BJ (cell line): Measurements from ENCODE around the gene CILP. TPM values are rescaled to one million over a fixed set of nuclear protein-coding genes. Genes with fewer than 3 reads are reported as not detected.
A peak's percentile ranks its signal among the peaks of the same experiment; 100 is the strongest.

Experiments used
- CTCF ChIA-PET: fragments of 350-600 bp; formaldehyde crosslinking; extraction: SDS; loops from one replicate; lab custom pipeline; 2021; ENCODE audit warnings: antibody characterized with exemption, inconsistent platforms; lab: Yijun Ruan, JAX
- POLR2A ChIA-PET: fragments of 300-600 bp; sonication (Branson Sonifier 250); formaldehyde crosslinking; extraction: SDS; loops from one replicate; lab custom pipeline; 2021; ENCODE audit warnings: antibody characterized with exemption; lab: Charles Lee
- DNase-seq: peaks from one replicate; pipeline ENCODE4 v3.0.0-alpha.2; 2011; ENCODE audit warnings: low read depth
- H3K27me3 ChIP-seq: 2 replicates; pipeline ENCODE4 v1.6.0; 2011; ENCODE audit warnings: low read length; ENCODE audit not compliant: control insufficient read depth, insufficient read depth
- H3K36me3 ChIP-seq: 2 replicates; pipeline ENCODE4 v1.5.1; 2011; ENCODE audit warnings: low read length; ENCODE audit not compliant: control insufficient read depth, insufficient read depth
- H3K4me3 ChIP-seq: 2 replicates; pipeline ENCODE4 v1.5.1; 2011; ENCODE audit warnings: low read depth, mild to moderate bottlenecking, control low read depth, low read length
- CTCF ChIP-seq: IDR thresholded peaks from 2 replicates; pipeline ENCODE4 v1.5.1; 2011; ENCODE audit warnings: low read depth, mild to moderate bottlenecking, control low read depth, inconsistent platforms, low read length, moderate library complexity; ENCODE audit not compliant: insufficient read depth
- polyA plus RNA-seq: library from polyadenylated mRNA; depleted of rRNA; stranded (reverse); fragments of >200 nt; gene quantifications from 2 replicates; pipeline ENCODE4 v1.2.3, GENCODE V29; 2011

The CILP gene
- polyA plus RNA-seq, 1 experiment, result 0.09 TPM

- ChIA-PET CTCF (interaction anchor here (1.6 kb wide), 1 partner anchor 12 kb away, joined by 3 read pairs; no protein-coding TSS in a partner anchor), POLR2A (no interaction called here)
- no peak for DNase-seq
- TF ChIP-seq CTCF, result no peak
- Histone ChIP-seq H3K27me3 (no peaks in the 10 kb centered on the region), H3K36me3 (no peaks in the 10 kb centered on the region), H3K4me3 (no peak overlapping the region)
Measured at GRCh38 chr15:65214010-65214409, 2.7 kb upstream of the CILP start.

GRCh38 chr15:65213241-65213640 is 2.0 kb upstream of the CILP start:
- Histone ChIP-seq H3K36me3 (no peaks in the 10 kb centered on the region), H3K27me3 (no peaks in the 10 kb centered on the region), H3K4me3 (no peak overlapping the region)
- CTCF ChIA-PET, result interaction anchor here (1.6 kb wide), 1 partner anchor 13 kb away, joined by 3 read pairs; no protein-coding TSS in a partner anchor
- no peak for TF ChIP-seq CTCF
- POLR2A ChIA-PET, result no interaction called here
- DNase-seq, result no peak

DNA sequence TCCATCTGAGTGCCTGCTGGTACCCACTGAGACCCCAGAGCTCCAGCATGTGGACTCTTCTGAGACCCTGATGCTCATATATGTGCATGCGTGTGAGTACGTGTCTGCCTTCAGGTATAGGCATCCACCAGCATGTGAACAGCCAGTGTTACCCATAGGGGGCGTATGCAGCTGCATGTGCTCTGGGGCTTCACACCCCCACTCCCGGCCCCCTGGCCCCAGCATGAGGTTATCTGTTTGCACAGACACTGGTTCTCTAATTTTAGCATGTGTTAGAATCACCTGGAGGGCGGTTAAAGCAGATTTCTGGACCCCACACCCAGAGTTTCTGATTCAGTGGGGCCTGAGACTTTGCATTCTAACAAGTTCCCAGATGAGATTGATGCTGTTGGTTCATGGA is 824 bp upstream of the CILP start:
- DNase-seq, result no peak
- Histone ChIP-seq H3K27me3 (peaks cover 3% of the 10 kb centered on the region), H3K4me3 (no peak overlapping the region), H3K36me3 (no peaks in the 10 kb centered on the region)
- CTCF ChIA-PET, result interaction anchor here (0.7 to 2.0 kb wide), 6 partner anchors 10 to 63 kb away, joined by 3 to 7 read pairs (median 3); no protein-coding TSS in a partner anchor
- POLR2A ChIA-PET, result no interaction called here
- TF ChIP-seq CTCF, result peak; percentile 41

DNA sequence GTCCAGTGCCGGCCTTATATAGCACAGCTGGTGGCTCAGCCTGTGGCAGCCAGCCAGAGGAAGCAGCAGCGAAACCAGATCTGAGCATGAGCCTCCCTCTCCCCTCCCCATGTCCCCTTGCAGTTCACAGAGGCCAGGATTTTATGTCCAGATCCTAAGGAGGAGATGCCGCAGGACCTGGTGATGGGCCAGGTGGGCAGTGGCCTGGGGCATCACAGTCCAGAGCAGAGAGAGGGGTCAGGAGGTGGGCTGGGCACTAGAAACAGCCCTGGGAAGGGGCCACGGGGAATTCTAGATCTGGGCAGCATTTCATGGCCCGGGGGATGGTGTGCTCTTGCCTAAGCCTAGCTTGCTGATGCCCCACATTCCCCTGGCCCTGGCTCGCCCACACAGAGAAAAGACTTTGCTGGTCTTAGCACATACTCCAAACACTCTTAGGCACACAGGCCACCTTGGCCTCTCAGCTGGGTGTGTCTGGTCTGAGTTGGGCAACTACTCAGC is 259 bp upstream of the CILP start:
- Histone ChIP-seq H3K36me3 (no peaks in the 10 kb centered on the region), H3K4me3 (no peak overlapping the region), H3K27me3 (peaks cover 3% of the 10 kb centered on the region)
- DNase-seq, result no peak
- CTCF ChIA-PET, result interaction anchor here (0.7 to 2.0 kb wide), 6 partner anchors 10 to 64 kb away, joined by 3 to 7 read pairs (median 3); no protein-coding TSS in a partner anchor
- no peak for TF ChIP-seq CTCF
- POLR2A ChIA-PET, result no interaction called here

DNA sequence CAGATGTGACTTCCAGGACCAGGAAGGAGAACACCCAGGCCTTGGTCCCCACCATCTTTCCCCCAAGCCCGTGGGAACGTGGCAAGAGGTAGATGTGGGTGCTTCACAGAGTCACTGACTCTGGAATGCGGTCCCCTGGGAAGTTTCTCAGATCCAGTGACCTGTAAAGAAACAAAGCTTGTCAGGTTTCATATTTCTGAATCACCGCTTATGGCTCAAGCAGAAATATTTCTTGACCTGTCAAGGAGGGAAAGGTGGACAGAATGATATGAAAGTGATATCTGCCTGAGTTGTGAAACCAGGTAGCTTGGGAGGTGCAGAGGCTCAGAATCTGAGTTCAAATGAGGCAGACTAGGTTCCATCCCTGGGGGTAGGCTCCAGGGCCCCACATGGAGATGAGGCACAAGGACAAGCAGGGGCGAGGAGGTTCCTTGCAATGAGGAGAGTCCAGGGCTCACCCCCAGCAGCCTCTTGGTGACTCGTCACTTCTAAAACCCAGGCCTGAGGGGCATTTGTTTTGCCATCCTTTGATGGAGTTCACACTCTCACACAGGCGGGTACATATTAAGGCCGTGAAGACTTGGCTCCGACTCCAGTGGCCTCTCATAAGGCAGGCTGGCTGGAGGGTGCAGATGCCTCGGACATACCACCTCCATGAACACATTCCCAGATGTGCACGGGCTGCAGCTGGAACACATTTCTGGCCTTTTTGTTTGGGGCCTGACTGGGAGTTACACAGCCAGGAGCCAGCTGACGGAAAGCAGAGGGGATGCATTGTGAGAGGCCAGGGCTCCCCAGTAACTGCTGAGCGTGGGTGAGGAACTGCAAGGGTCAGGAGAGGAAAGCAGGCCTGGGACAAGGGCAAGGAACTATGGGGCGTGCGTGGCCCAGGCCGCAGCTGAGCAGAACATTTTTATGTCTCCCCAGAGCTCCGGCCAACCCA is 1.3 kb downstream of the CILP start:
- TF ChIP-seq CTCF, result no peak
- H3K4me3 ChIP-seq, result no peak overlapping the region
- H3K27me3 ChIP-seq, result peaks cover 3% of the 10 kb centered on the region
- DNase-seq, result no peak
- CTCF ChIA-PET, result interaction anchor here (1.4 to 3.7 kb wide), 3 partner anchors 8 to 61 kb away, joined by 3 to 17 read pairs (median 3); no protein-coding TSS in a partner anchor
- no peaks in the 10 kb centered on the region for H3K36me3 ChIP-seq
- POLR2A ChIA-PET, result interaction anchor here (0.6 kb wide), 1 partner anchor 11 kb away, joined by 3 read pairs; no protein-coding TSS in a partner anchor
